ENCODE measurements around the gene FIGNL2. TPM values are rescaled to one million over a fixed set of nuclear protein-coding genes. Genes with fewer than 3 reads are reported as not detected.

The FIGNL2 gene
- total RNA-seq, 2 donors from 2014 or later, result 10.5 to 17.7 TPM

- Histone ChIP-seq H3K9ac (ENCODE audit: extremely low read depth, low read length, poor library complexity, severe bottlenecking) (no peak overlapping the region), H3K36me3 (ENCODE audit: control insufficient read depth, insufficient read depth, low read length) (no peaks in the 10 kb centered on the region), H3K4me3 (ENCODE audit: low read length) (no peak overlapping the region), H3K9me3 (ENCODE audit: control insufficient read depth, low read length) (no peaks in the 10 kb centered on the region), H3K4me1 (ENCODE audit: control insufficient read depth, insufficient read depth, low read length) (peaks cover 4% of the 10 kb centered on the region), H3K27me3 (ENCODE audit: control insufficient read depth, insufficient read depth, low read length, poor library complexity, severe bottlenecking) (peaks cover 6% of the 10 kb centered on the region), H3K27ac (ENCODE audit: low read depth, low read length) (peak overlapping the region; percentile 93)
- Mint-ChIP-seq H3K9me3 (no peaks in the 10 kb centered on the region), H3K36me3 (ENCODE audit: low read depth) (no peaks in the 10 kb centered on the region), H3K27me3 (ENCODE audit: insufficient read depth) (peaks cover 60% of the 10 kb centered on the region), H3K4me1 (peaks cover 9% of the 10 kb centered on the region), H3K27ac (peak overlapping the region; percentile 85), H3K4me3 (peak overlapping the region; percentile 64)
- WGBS, 2 experiments (ENCODE audit: insufficient coverage in 1 of 2, insufficient read length in 1 of 2), result 25 to 27% methylated on average over 12 to 21 of the region's 21 CpGs
- TF ChIP-seq, protein P1, sequence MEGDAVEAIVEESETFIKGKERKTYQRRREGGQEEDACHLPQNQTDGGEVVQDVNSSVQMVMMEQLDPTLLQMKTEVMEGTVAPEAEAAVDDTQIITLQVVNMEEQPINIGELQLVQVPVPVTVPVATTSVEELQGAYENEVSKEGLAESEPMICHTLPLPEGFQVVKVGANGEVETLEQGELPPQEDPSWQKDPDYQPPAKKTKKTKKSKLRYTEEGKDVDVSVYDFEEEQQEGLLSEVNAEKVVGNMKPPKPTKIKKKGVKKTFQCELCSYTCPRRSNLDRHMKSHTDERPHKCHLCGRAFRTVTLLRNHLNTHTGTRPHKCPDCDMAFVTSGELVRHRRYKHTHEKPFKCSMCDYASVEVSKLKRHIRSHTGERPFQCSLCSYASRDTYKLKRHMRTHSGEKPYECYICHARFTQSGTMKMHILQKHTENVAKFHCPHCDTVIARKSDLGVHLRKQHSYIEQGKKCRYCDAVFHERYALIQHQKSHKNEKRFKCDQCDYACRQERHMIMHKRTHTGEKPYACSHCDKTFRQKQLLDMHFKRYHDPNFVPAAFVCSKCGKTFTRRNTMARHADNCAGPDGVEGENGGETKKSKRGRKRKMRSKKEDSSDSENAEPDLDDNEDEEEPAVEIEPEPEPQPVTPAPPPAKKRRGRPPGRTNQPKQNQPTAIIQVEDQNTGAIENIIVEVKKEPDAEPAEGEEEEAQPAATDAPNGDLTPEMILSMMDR (conservative IDR thresholded peaks at IDR 0.05), result peak; percentile 15
- peak; percentile 95 for DNase-seq
Measured at GRCh38 chr12:51855586-51856428, 7.3 kb upstream of the FIGNL2 start.

DNA sequence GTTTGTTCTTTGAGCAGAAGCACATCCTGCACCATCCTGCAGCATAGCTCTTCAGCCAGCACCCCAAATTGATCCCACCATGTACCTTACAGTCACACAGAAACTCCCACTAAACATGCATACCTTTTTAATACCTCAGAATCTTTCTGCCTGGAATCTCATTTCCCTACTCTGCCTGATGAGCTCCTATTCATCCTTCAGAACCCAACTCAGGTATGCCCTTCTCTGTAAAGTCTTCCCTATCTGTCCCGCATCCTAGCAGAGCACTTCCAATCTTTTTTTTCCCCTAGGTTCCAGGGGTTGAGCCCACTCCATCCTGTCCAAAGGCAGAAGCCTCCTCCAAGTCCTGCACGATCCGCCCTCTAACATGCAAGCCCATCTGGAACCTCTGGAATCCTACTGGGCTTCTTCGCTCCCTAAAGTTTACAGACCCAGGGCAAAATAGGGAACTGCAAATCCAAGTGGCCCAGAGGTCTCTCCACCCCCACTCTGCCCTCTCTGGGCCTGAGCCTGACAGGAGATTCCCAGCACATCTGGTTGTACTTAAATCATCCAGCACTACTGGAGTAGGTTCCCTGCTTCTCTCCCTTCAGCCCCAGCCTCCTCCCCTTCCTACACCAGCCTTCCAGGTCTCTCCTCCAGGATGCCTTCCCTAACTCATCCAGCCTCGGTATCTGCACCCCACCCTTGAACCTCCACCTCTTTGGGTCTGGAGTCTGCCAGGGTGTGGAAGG lies 4.1 kb upstream of the FIGNL2 start:
- DNase-seq, result peak; percentile 49
- H3K27ac Mint-ChIP-seq, result no peak overlapping the region
- Histone ChIP-seq H3K27ac (ENCODE audit: low read depth, low read length) (no peak overlapping the region), H3K36me3 (ENCODE audit: control insufficient read depth, insufficient read depth, low read length) (no peaks in the 10 kb centered on the region), H3K9ac (ENCODE audit: extremely low read depth, low read length, poor library complexity, severe bottlenecking) (no peak overlapping the region), H3K27me3 (ENCODE audit: control insufficient read depth, insufficient read depth, low read length, poor library complexity, severe bottlenecking) (peaks cover 16% of the 10 kb centered on the region), H3K9me3 (ENCODE audit: control insufficient read depth, low read length) (no peaks in the 10 kb centered on the region), H3K4me1 (ENCODE audit: control insufficient read depth, insufficient read depth, low read length) (peaks cover 4% of the 10 kb centered on the region), H3K4me3 (ENCODE audit: low read length) (no peak overlapping the region)
- peaks cover 70% of the 10 kb centered on the region for H3K27me3 Mint-ChIP-seq (ENCODE audit: insufficient read depth)
- H3K4me1 Mint-ChIP-seq, result peaks cover 9% of the 10 kb centered on the region
- no peaks in the 10 kb centered on the region for H3K9me3 Mint-ChIP-seq
- TF ChIP-seq, protein P1 (conservative IDR thresholded peaks at IDR 0.05), result no peak
- H3K36me3 Mint-ChIP-seq (ENCODE audit: low read depth), result no peaks in the 10 kb centered on the region
- no peak overlapping the region for H3K4me3 Mint-ChIP-seq
- WGBS, 2 experiments (ENCODE audit: insufficient coverage in 1 of 2, insufficient read length in 1 of 2), result 91 to 95% methylated on average over 4 to 5 of the region's 5 CpGs

DNA sequence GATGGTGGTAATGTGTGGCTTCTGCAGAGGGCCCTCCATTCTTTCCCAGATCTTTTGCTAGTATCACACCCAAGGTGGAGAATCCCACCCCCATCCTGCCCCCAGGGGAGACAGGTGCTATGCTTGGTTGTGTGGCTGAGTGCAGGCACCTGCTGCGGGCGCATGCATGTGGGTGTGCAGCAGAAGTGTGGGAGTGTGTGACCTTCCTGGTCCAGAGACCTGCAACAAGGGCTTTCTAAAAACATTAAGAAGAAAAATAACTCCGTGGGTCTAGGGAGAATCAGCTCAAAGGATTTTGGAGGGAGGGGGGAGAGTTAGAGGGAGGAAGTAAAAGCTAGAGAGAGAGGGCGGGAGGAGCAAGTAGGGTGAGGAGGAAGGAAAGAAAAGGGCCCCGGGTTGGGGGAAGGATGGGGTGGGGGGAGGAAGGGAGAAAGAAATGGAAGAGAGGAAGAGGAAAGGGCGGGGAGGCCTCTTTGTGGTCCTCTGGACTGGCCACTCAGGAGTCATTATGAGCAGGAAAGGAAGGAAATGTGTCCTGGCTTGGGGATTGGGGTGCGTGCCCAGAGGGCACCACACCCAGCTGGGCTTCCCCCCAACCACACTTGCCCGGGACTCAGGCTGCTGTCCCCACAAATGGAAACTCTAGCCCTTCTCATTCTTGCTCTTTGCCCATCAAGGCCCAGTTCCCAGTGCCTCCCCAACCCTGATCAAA lies 3.1 kb upstream of the FIGNL2 start:
- H3K4me1 Mint-ChIP-seq, result peaks cover 11% of the 10 kb centered on the region
- 83 to 86% methylated on average over 2 to 8 of the region's 8 CpGs for WGBS, 2 experiments (ENCODE audit: insufficient coverage in 1 of 2, insufficient read length in 1 of 2)
- no peak overlapping the region for H3K4me3 Mint-ChIP-seq
- Histone ChIP-seq H3K4me1 (ENCODE audit: control insufficient read depth, insufficient read depth, low read length) (peaks cover 5% of the 10 kb centered on the region), H3K9ac (ENCODE audit: extremely low read depth, low read length, poor library complexity, severe bottlenecking) (no peak overlapping the region), H3K36me3 (ENCODE audit: control insufficient read depth, insufficient read depth, low read length) (no peaks in the 10 kb centered on the region), H3K4me3 (ENCODE audit: low read length) (no peak overlapping the region), H3K27me3 (ENCODE audit: control insufficient read depth, insufficient read depth, low read length, poor library complexity, severe bottlenecking) (peaks cover 16% of the 10 kb centered on the region), H3K27ac (ENCODE audit: low read depth, low read length) (no peak overlapping the region), H3K9me3 (ENCODE audit: control insufficient read depth, low read length) (no peaks in the 10 kb centered on the region)
- peaks cover 66% of the 10 kb centered on the region for H3K27me3 Mint-ChIP-seq (ENCODE audit: insufficient read depth)
- H3K27ac Mint-ChIP-seq, result no peak overlapping the region
- no peaks in the 10 kb centered on the region for H3K9me3 Mint-ChIP-seq
- TF ChIP-seq, protein P1 (conservative IDR thresholded peaks at IDR 0.05), result no peak
- no peak for DNase-seq
- no peaks in the 10 kb centered on the region for H3K36me3 Mint-ChIP-seq (ENCODE audit: low read depth)

Data from endodermal cell (in vitro differentiated cells).